ENCODE data around the gene SMG6.

The SMG6 gene

DNA sequence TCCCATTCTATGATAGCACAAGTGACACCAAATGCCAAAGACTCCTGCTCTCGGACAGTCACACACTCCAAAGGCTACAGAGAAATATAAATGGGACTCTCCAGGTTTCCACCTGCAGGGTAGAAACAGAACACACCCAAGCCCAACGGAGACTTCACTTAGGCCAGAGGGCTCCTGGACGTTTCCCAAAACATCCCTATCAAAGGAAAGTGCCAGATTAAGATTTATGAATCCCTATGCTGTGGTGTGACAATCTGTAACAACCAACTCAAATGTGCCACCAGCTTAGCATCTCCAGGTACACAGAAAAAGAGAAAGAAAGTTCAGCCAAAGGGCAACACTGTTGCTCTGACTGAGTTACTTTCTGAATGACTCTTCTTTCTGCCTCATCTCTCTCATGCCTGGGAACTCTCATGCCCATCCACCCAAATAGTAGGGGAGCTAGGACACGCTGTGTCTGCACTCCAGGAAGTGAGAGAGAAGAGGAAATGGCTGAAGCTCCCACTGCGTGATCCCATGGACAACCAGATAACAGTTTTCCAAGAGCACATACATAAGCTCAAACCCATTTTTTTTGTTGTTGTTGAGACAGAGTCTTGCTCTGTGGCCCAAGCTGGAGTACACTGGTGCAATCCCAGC lies 49.7 kb downstream of the SMG6 start:
- TF ChIP-seq, protein P1, sequence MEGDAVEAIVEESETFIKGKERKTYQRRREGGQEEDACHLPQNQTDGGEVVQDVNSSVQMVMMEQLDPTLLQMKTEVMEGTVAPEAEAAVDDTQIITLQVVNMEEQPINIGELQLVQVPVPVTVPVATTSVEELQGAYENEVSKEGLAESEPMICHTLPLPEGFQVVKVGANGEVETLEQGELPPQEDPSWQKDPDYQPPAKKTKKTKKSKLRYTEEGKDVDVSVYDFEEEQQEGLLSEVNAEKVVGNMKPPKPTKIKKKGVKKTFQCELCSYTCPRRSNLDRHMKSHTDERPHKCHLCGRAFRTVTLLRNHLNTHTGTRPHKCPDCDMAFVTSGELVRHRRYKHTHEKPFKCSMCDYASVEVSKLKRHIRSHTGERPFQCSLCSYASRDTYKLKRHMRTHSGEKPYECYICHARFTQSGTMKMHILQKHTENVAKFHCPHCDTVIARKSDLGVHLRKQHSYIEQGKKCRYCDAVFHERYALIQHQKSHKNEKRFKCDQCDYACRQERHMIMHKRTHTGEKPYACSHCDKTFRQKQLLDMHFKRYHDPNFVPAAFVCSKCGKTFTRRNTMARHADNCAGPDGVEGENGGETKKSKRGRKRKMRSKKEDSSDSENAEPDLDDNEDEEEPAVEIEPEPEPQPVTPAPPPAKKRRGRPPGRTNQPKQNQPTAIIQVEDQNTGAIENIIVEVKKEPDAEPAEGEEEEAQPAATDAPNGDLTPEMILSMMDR (IDR thresholded peaks at IDR 0.05; ENCODE audit: borderline replicate concordance, control extremely low read depth, extremely low read depth, insufficient read depth, missing control alignments), result no peak
- in situ Hi-C loops (cut with MboI; ENCODE audit: low sequenced_read_pairs, unreplicated experiment), result no loop called here
- peak; percentile 82 for DNase-seq (ENCODE audit: low spot score)

DNA sequence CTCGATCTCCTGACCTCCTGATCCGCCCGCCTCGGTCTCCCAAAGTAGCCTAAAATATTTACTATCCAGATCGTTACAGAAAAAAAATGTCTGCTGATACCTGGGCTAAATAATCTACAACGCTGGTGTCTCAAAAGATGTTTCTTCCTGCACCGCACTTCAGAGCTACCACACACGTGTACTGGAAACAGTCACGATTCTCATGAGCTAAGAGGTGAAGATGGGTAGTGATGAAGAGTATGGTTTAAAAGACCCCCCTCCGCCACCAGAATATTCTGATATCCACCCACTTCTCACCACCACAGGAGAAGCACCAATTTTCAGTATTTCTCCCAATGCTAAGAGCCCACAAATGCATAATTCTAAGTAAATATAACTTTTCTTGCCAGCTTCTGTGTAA lies 50.2 kb downstream of the SMG6 start:
- DNase-seq (ENCODE audit: low spot score), result no peak
- TF ChIP-seq, protein P1 (IDR thresholded peaks at IDR 0.05; ENCODE audit: borderline replicate concordance, control extremely low read depth, extremely low read depth, insufficient read depth, missing control alignments), result no peak
- in situ Hi-C loops (cut with MboI; ENCODE audit: low sequenced_read_pairs, unreplicated experiment), result no loop called here

DNA sequence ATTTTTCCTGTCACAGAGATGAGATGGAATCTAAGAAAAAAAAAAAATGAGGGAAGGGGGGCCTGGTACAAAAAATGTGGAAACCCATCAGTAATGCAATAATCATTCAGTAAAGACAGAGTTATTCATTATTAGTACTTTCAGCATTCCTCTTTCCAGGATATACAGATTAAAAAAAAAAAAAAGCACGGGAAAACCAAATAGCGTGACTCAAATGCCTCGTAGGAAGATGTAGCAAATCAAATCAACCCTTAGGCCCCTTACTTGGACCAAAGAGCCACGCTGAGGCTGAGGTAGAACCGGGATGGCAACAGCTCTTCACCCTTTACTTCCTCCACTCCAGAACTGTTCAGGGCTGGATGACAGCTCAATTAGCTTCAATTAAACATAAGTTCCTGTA lies 52.5 kb downstream of the SMG6 start:
- DNase-seq (ENCODE audit: low spot score), result no peak
- TF ChIP-seq, protein P1 (IDR thresholded peaks at IDR 0.05; ENCODE audit: borderline replicate concordance, control extremely low read depth, extremely low read depth, insufficient read depth, missing control alignments), result no peak
- in situ Hi-C loops (cut with MboI; ENCODE audit: low sequenced_read_pairs, unreplicated experiment), result no loop called here

DNA sequence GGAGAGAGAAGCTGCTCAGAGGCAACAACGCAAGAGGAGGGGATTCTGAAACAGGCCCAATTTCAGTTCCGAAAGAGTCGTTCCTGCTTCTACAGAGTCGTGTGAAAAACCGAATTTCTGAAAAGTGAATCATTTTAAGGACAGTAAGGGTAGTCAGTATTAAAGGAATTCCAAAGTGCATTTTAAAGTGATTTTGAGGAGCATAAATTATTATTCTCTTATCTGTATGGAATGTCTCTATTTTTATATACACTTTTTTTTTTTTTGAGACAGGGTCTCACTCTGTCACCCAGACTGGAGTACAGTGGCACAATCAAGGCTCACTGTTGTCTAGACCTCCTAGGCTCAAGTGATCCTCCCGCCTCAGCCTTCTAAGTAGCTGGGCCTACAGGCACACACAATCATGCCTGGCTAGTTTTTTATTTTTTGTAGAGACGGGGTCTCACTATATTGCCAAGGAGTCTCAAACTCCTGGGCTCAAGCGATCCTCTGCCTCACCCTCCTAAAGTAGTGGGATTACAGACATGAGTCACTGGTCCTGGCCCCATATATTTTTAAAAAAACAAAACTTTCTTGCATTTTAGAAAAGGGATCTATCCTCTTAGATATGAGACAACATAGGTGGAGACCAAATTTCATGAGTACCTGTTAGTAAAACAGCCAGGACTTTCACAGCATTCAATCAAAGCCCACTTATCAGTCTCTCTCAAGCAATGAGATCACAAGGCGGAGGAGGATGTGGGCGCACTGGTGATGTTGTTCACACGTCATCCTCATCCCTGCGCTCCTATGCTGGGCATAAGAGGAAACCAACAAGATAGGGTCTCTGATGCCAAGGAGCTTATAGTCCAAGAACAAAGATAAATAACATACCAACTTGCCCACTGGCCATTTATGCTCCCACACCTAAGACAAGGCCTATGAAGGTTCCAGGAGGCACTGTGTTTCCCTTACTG lies 53.2 kb downstream of the SMG6 start:
- DNase-seq (ENCODE audit: low spot score), result no peak
- in situ Hi-C loops (cut with MboI; ENCODE audit: low sequenced_read_pairs, unreplicated experiment), result no loop called here
- TF ChIP-seq, protein P1 (IDR thresholded peaks at IDR 0.05; ENCODE audit: borderline replicate concordance, control extremely low read depth, extremely low read depth, insufficient read depth, missing control alignments), result no peak

DNA sequence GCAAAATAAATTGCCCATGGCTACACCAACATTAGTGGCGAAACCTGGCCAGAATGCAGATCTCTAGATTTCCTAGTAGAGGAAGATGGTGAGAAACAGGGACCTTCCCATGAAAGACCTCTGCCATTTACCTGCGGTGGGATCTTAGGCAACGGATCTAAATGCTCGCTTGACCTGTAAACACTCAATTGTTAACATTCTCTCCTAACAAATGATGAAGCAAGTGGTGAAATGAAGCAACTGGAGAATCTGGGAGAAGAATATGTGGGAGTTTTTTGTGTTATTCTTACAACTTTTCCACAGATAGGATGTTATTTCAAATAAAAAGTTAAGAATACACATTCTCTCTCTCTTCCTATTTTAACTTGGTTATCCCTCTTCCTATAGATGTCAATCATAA lies 56.6 kb downstream of the SMG6 start:
- no peak for DNase-seq (ENCODE audit: low spot score)
- in situ Hi-C loops (cut with MboI; ENCODE audit: low sequenced_read_pairs, unreplicated experiment), result no loop called here
- TF ChIP-seq, protein P1 (IDR thresholded peaks at IDR 0.05; ENCODE audit: borderline replicate concordance, control extremely low read depth, extremely low read depth, insufficient read depth, missing control alignments), result no peak

DNA sequence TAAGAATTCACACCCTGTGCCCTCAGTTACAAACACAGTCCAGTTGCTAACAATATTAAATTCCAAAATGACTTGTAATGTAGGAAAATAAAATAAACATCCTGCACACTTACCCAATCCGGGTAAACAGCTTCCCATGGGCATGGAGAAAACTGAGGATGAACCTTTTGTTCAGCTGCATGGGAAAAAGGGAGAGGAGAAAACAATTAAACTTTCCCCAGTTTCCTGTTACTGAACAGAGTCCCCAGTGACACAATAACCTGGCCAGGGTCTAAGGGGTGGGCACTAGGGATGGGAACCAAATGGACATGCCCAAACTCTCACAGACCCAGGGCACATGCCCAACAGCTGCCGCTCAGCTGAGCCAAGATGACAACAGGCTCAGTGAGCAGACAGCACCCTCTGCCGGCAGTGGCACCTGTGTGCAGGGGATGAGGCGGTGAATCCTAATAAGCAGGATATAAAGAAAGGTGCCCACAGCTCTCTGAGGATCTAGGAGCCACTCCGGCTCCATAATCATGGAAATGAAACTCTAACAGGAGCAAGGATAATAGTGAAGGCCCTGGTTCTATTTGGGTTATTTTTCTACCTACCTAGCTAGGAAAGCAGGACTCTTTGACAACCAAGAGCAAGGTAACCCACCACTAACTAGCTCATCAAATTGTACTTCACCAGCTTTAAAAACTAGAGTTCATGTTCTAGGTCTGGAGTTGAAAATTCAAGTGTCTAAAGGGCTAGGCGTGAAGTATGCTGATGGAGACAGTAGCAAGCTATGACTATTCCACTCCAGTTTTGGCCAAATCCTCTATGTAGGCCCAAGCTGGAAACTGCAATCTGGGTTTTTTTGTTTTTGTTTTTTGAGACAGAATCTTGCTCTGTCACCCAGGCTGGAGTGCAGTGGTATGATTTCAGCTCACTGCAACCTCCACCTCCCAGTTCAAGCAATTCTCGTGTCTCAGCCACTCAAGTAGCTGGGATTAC lies 58.8 kb downstream of the SMG6 start:
- DNase-seq (ENCODE audit: low spot score), result peak; percentile 79

More for the DNA sequence above, 58.8 kb downstream of the SMG6 start:
- in situ Hi-C loops (cut with MboI; ENCODE audit: low sequenced_read_pairs, unreplicated experiment), result loop anchor here (5.0 kb wide), 1 partner anchor 173 kb away; no protein-coding TSS in a partner anchor
- TF ChIP-seq, protein P1 (IDR thresholded peaks at IDR 0.05; ENCODE audit: borderline replicate concordance, control extremely low read depth, extremely low read depth, insufficient read depth, missing control alignments), result peak; percentile 98

Measured in GM13976 (cell line).